Endothelial cell of umbilical vein (primary cell): ENCODE measurements around the gene TMEM37. TPM values are rescaled to one million over a fixed set of nuclear protein-coding genes. Genes with fewer than 3 reads are reported as not detected.

Experiments
- BruUV-seq: library from RNA; stranded (reverse); fragments of 400-500 nt; replicated peaks from 2 replicates; lab custom pipeline; 2021; lab: Mats Ljungman, UMichigan
- CTCF ChIA-PET: fragments of 300-600, 350-600 bp; sonication (Branson Sonifier 250); formaldehyde crosslinking; loops from one replicate; lab custom pipeline; 2021; ENCODE audit warnings: antibody characterized with exemption, inconsistent platforms; lab: Charles Lee
- POLR2A ChIA-PET: fragments of 300-600, 350-600 bp; sonication (Branson Sonifier 250); formaldehyde crosslinking; loops from one replicate; lab custom pipeline; 2021; ENCODE audit warnings: antibody characterized with exemption, inconsistent platforms; lab: Charles Lee
- DNase-seq: peaks from one replicate; pipeline ENCODE4 v3.0.0-alpha.2; 2011; ENCODE audit warnings: low read depth, low spot score
- FAIRE-seq: peaks from 2 replicates; lab custom pipeline; 2011; peaks lifted over from hg19 to GRCh38; lab: Jason Lieb, UNC
- H2AFZ ChIP-seq: 2 replicates; pipeline ENCODE4 v1.6.0; 2012; ENCODE audit warnings: low read depth, low read length, control low read depth, inconsistent platforms
- H3K27ac ChIP-seq: 2 replicates; pipeline ENCODE4 v1.5.1; 2011; ENCODE audit warnings: low read depth, mild to moderate bottlenecking, control low read depth, low read length, moderate library complexity; ENCODE audit not compliant: insufficient read depth
- H3K27me3 ChIP-seq, 2 experiments: 2 replicates each; pipeline versions ENCODE4 v1.6.0 to v1.6.1; 2011; ENCODE audit warnings: low read length in 2 of 2, mixed read lengths in 1 of 2; ENCODE audit not compliant: control insufficient read depth in 2 of 2, insufficient read depth in 2 of 2
- H3K36me3 ChIP-seq, 2 experiments: 2 replicates in 1 of 2; 3 replicates in 1 of 2; pipeline ENCODE4 v1.5.1; 2011; ENCODE audit warnings: low read length in 2 of 2, mild to moderate bottlenecking in 1 of 2, moderate library complexity in 1 of 2; ENCODE audit not compliant: control insufficient read depth in 2 of 2, insufficient read depth in 2 of 2; ENCODE audit errors: extremely low read depth in 1 of 2
- H3K4me1 ChIP-seq: 3 replicates; pipeline ENCODE4 v1.5.1; 2011; ENCODE audit warnings: mild to moderate bottlenecking, low read length; ENCODE audit not compliant: control insufficient read depth, insufficient read depth; ENCODE audit errors: extremely low read depth
- H3K4me2 ChIP-seq: 2 replicates; pipeline ENCODE4 v1.6.1; 2011; ENCODE audit warnings: low read length, control low read depth, mixed read lengths; ENCODE audit not compliant: insufficient read depth
- H3K4me3 ChIP-seq, 3 experiments: fragments of 200-600 bp in 1 of 3; sonication (generic), shearing (Covaris generic) in 1 of 3; replicated peaks in 1 of 3; 2 replicates each; pipeline ENCODE4 v1.5.1; 2011 to 2016; ENCODE audit warnings: control low read depth in 3 of 3, low read length in 3 of 3, mild to moderate bottlenecking in 2 of 3, inconsistent platforms in 1 of 3, low read depth in 1 of 3, moderate library complexity in 1 of 3; ENCODE audit not compliant: insufficient read depth in 1 of 3
- H3K79me2 ChIP-seq: 2 replicates; pipeline ENCODE4 v1.6.0; 2012; ENCODE audit warnings: low read length, inconsistent platforms; ENCODE audit not compliant: control insufficient read depth, insufficient read depth
- H3K9ac ChIP-seq: replicated peaks from 2 replicates; pipeline ENCODE3; 2011; ENCODE audit warnings: low read length, control low read depth; ENCODE audit not compliant: insufficient read depth; ENCODE audit errors: extremely low read depth
- H3K9me1 ChIP-seq: replicated peaks from 3 replicates; pipeline ENCODE4 v1.6.0; 2011; ENCODE audit warnings: mild to moderate bottlenecking, low read length; ENCODE audit not compliant: control insufficient read depth, insufficient read depth; ENCODE audit errors: extremely low read depth
- H3K9me3 ChIP-seq: replicated peaks from 2 replicates; pipeline ENCODE4 v1.5.1; 2012; ENCODE audit warnings: low read length, inconsistent platforms; ENCODE audit not compliant: control insufficient read depth, insufficient read depth
- H4K20me1 ChIP-seq: replicated peaks from 2 replicates; pipeline ENCODE3; 2011; ENCODE audit warnings: mild to moderate bottlenecking, low read length; ENCODE audit not compliant: control insufficient read depth, insufficient read depth; ENCODE audit errors: extremely low read depth
- CTCF ChIP-seq, 2 donors: IDR thresholded peaks; 1 replicate in 1 of 2; 2 replicates in 1 of 2; pipeline ENCODE4 v1.5.1; 2011; ENCODE audit warnings: low read length in 2 of 2, mild to moderate bottlenecking in 2 of 2, moderate library complexity in 2 of 2, control low read depth in 1 of 2, inconsistent platforms in 1 of 2, low read depth in 1 of 2; ENCODE audit not compliant: insufficient read depth in 1 of 2; ENCODE audit errors: extremely low read depth in 1 of 2
- EZH2 ChIP-seq: IDR thresholded peaks from 2 replicates; pipeline ENCODE4 v1.6.1; 2012; ENCODE audit warnings: borderline replicate concordance, low read depth, mild to moderate bottlenecking, moderate library complexity, low read length, inconsistent platforms; ENCODE audit not compliant: severe bottlenecking
- FOS ChIP-seq: IDR thresholded peaks from 2 replicates; pipeline ENCODE4 v1.6.1; 2011; ENCODE audit warnings: mild to moderate bottlenecking, low read length, moderate library complexity, borderline replicate concordance; ENCODE audit not compliant: insufficient read depth
- GATA2 ChIP-seq: IDR thresholded peaks from 2 replicates; pipeline ENCODE4 v1.7.0; 2011; ENCODE audit warnings: low read depth, mild to moderate bottlenecking, moderate library complexity, mixed read lengths, low read length; ENCODE audit not compliant: insufficient read length, insufficient read depth
- JUN ChIP-seq: IDR thresholded peaks from 2 replicates; pipeline ENCODE4 v1.6.1; 2011; ENCODE audit warnings: borderline replicate concordance, low read depth; ENCODE audit not compliant: insufficient read length, insufficient read depth
- MAX ChIP-seq: IDR thresholded peaks from 2 replicates; pipeline ENCODE4 v1.6.1; 2011; ENCODE audit not compliant: insufficient read depth, insufficient read length
- MYC ChIP-seq: IDR thresholded peaks from one replicate; pipeline ENCODE4 v1.6.1; 2011; ENCODE audit warnings: mild to moderate bottlenecking, low read depth, low read length
- POLR2A ChIP-seq: IDR thresholded peaks from 2 replicates; pipeline ENCODE4 v1.6.1; 2012; ENCODE audit warnings: low read depth, mild to moderate bottlenecking, control low read depth, low read length
- POLR2AphosphoS5 ChIP-seq: IDR thresholded peaks from 2 replicates; pipeline ENCODE4 v1.6.1; 2012; ENCODE audit warnings: low read depth, mild to moderate bottlenecking, control low read depth, low read length, moderate library complexity; ENCODE audit not compliant: insufficient read depth
- dilution Hi-C: fragments of 300-500 bp; cut with MboI; formaldehyde crosslinking; loops from one replicate; pipeline ENCODE4 v1.15.0; 2019; ENCODE audit warnings: low sequenced_read_pairs; ENCODE audit not compliant: extremely low pct_ligation_motif_present
- intact Hi-C: fragments of 100-400 bp; cut with micrococcal nuclease; formaldehyde crosslinking; loops from one replicate; pipeline ENCODE4 v1.10.0; 2022
- polyA plus RNA-seq, 4 experiments: library from polyadenylated mRNA; depleted of rRNA in 3 of 4; stranded (reverse) in 3 of 4; unstranded in 1 of 4; fragments of >200 nt; gene quantifications; 2 replicates each; pipeline versions ENCODE4 v1.2.1 to v1.2.3, GENCODE V29; 2011 to 2012; ENCODE audit warnings: missing spikeins in 1 of 4
- total RNA-seq: library from RNA; stranded (reverse); gene quantifications from 2 replicates; pipeline ENCODE4 v1.2.3, GENCODE V29; 2021

TMEM37 gene
- total and polyA plus RNA-seq, 2 donors (not counting 3 experiments of a cell fraction or from before 2014, with no cell fraction given), result 3.5 to 16.2 TPM

- no TSS peak for BruUV-seq
- Histone ChIP-seq H4K20me1 (no peaks in the 10 kb centered on the region), H3K36me3 (no peaks in the 10 kb centered on the region), H3K9me1 (no peaks in the 10 kb centered on the region), H3K4me2 (no peak overlapping the region), H3K27ac (no peak overlapping the region), H3K27me3 (peaks cover 0 to 2% of the 10 kb centered on the region in 2 experiments), H3K79me2 (no peaks in the 10 kb centered on the region), H3K4me1 (no peaks in the 10 kb centered on the region), H3K4me3 (no peak overlapping the region), H2AFZ (no peak overlapping the region), H3K9me3 (no peaks in the 10 kb centered on the region), H3K9ac (no peak overlapping the region)
- CTCF ChIA-PET, result no interaction called here
- FAIRE-seq (no peak), DNase-seq (no peak)
- dilution Hi-C loops, result no loop called here
- POLR2A ChIA-PET, result no interaction called here
- intact Hi-C loops, result no loop called here
- TF ChIP-seq MAX (no peak), POLR2A (no peak), CTCF (IDR thresholded peaks at IDR 0.05; ENCODE audit: extremely low read depth in 1 of 2, insufficient read depth in 1 of 2, low read depth in 1 of 2, low read length in 2 of 2) (no peak), EZH2 (no peak), POLR2AphosphoS5 (no peak), FOS (no peak), JUN (no peak), GATA2 (no peak), MYC (no peak)
Observed at GRCh38 chr2:119393971-119394748, 37.5 kb upstream of the TMEM37 start.
